K562 (cell line): ENCODE measurements around the gene HPS5.

ENCODE experiments used
- FOXA1 ChIP-seq: fragments of 450-650 bp; IDR thresholded peaks from 2 replicates; pipeline ENCODE4 v1.6.1; 2016; ENCODE audit warnings: mild to moderate bottlenecking, borderline replicate concordance
- JUND ChIP-seq, 2 experiments: IDR thresholded peaks; 2 replicates in 1 of 2; 3 replicates in 1 of 2; pipeline ENCODE4 v1.6.1; 2011; ENCODE audit warnings: borderline replicate concordance in 2 of 2, low read depth in 2 of 2, low read length in 2 of 2, improper control_type of control experiment in 1 of 2, missing biosample characterization in 1 of 2, missing genetic modification characterization in 1 of 2, missing genetic modification reagents in 1 of 2
- KDM1A ChIP-seq, 2 experiments: fragments of 450-650 bp; IDR thresholded peaks; 2 replicates each; pipeline ENCODE4 v1.6.1; 2016; ENCODE audit warnings: mild to moderate bottlenecking in 2 of 2
- RFX1 ChIP-seq: fragments of 450-650 bp; IDR thresholded peaks from 2 replicates; pipeline ENCODE4 v1.6.1; 2016; ENCODE audit warnings: mild to moderate bottlenecking, moderate library complexity
- SMAD3 ChIP-seq: fragments of 450-650 bp; formaldehyde crosslinking; conservative IDR thresholded peaks from 2 replicates; pipeline ENCODE4 v1.4.0; 2020; ENCODE audit warnings: mild to moderate bottlenecking
- SMARCA5 ChIP-seq: fragments of 450-650 bp; IDR thresholded peaks from 2 replicates; pipeline ENCODE4 v1.6.1; 2016
- SPI1 ChIP-seq: IDR thresholded peaks from 2 replicates; pipeline ENCODE4 v1.6.1; 2011; ENCODE audit warnings: low read depth, low read length, control low read depth, borderline replicate concordance
- SREBF2 ChIP-seq: sonication (generic); formaldehyde crosslinking; IDR thresholded peaks from 2 replicates; pipeline ENCODE4 v1.4.0; 2020; ENCODE audit warnings: mild to moderate bottlenecking, missing genetic modification reagents
- ZNF217 ChIP-seq: sonication (generic); formaldehyde crosslinking; IDR thresholded peaks from 2 replicates; pipeline ENCODE4 v1.8.0; 2022; ENCODE audit warnings: mild to moderate bottlenecking, missing genetic modification reagents
- TF ChIP-seq, protein P1 (sequence below), 3 experiments: IDR thresholded peaks in 2 of 3; conservative IDR thresholded peaks in 1 of 3; 2 replicates each; pipeline ENCODE4 v1.5.1; 2011 to 2012; ENCODE audit warnings: low read length in 3 of 3, mild to moderate bottlenecking in 3 of 3, control low read depth in 2 of 3, improper control_type of control experiment in 1 of 3, inconsistent platforms in 1 of 3, low read depth in 1 of 3, mixed read lengths in 1 of 3, moderate library complexity in 1 of 3; ENCODE audit not compliant: insufficient read depth in 2 of 3
- TF ChIP-seq, protein P2 (sequence below): conservative IDR thresholded peaks from 2 replicates; pipeline ENCODE4 v1.6.1; 2011; ENCODE audit warnings: low read depth, mild to moderate bottlenecking, low read length; ENCODE audit not compliant: control insufficient read depth
- TF ChIP-seq, protein P3 (sequence below): sonication (generic); formaldehyde crosslinking; IDR thresholded peaks from 2 replicates; pipeline ENCODE4 v1.8.1; 2023; ENCODE audit warnings: mild to moderate bottlenecking, missing genetic modification reagents
- TF ChIP-seq, protein P4 (sequence below): sonication (generic); formaldehyde crosslinking; IDR thresholded peaks from 2 replicates; pipeline ENCODE4 v1.8.1; 2023; ENCODE audit warnings: mild to moderate bottlenecking, missing genetic modification reagents

DNA sequence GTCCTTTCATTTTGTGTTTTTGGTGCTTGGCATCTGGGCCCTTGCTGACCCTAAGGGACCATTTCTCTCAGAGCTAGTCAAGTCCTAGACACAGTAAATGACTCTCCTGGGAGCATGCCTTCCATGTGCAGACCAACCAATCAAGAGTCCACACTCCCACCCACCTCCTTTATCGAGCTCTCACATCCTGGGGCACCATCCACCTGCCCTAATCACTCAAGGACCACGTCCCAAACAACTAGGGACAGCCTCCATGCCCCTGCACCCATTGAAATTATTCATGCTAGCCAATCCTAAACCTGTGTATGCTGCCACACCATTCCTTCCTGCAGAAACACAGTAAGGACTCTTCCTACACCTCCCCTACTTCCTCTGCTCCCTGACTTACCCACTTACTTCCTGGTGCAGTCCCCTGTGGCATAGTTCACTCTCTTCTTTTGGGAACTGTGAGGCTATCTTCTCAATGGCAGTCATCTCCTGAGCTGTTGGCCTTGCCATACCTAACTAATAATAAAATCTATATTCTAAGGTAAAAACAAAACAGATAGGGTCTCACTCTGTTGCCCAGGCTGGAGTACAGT is 67.1 kb downstream of the HPS5 start:
- TF ChIP-seq, protein P1, sequence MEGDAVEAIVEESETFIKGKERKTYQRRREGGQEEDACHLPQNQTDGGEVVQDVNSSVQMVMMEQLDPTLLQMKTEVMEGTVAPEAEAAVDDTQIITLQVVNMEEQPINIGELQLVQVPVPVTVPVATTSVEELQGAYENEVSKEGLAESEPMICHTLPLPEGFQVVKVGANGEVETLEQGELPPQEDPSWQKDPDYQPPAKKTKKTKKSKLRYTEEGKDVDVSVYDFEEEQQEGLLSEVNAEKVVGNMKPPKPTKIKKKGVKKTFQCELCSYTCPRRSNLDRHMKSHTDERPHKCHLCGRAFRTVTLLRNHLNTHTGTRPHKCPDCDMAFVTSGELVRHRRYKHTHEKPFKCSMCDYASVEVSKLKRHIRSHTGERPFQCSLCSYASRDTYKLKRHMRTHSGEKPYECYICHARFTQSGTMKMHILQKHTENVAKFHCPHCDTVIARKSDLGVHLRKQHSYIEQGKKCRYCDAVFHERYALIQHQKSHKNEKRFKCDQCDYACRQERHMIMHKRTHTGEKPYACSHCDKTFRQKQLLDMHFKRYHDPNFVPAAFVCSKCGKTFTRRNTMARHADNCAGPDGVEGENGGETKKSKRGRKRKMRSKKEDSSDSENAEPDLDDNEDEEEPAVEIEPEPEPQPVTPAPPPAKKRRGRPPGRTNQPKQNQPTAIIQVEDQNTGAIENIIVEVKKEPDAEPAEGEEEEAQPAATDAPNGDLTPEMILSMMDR (IDR thresholded peaks at IDR 0.05 in 2 of 3, conservative IDR thresholded peaks at IDR 0.05 in 1 of 3; ENCODE audit: insufficient read depth in 2 of 3, low read depth in 1 of 3, low read length in 3 of 3): no peak
- no peak for TF ChIP-seq FOXA1
- TF ChIP-seq SMAD3 (CRISPR knock-in tag): no peak
- TF ChIP-seq ZNF217: no peak
- TF ChIP-seq JUND (IDR thresholded peaks at IDR 0.05; ENCODE audit: borderline replicate concordance, low read depth, low read length): no peak
- no peak for TF ChIP-seq JUND (tag; IDR thresholded peaks at IDR 0.05; ENCODE audit: borderline replicate concordance, low read depth, low read length)
- TF ChIP-seq, protein P2, sequence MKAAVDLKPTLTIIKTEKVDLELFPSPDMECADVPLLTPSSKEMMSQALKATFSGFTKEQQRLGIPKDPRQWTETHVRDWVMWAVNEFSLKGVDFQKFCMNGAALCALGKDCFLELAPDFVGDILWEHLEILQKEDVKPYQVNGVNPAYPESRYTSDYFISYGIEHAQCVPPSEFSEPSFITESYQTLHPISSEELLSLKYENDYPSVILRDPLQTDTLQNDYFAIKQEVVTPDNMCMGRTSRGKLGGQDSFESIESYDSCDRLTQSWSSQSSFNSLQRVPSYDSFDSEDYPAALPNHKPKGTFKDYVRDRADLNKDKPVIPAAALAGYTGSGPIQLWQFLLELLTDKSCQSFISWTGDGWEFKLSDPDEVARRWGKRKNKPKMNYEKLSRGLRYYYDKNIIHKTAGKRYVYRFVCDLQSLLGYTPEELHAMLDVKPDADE: no peak
- no peak for TF ChIP-seq KDM1A (IDR thresholded peaks at IDR 0.05)
- no peak for TF ChIP-seq SREBF2 (CRISPR knock-in tag)
- TF ChIP-seq RFX1: no peak
- TF ChIP-seq SMARCA5: no peak
- TF ChIP-seq, protein P3, sequence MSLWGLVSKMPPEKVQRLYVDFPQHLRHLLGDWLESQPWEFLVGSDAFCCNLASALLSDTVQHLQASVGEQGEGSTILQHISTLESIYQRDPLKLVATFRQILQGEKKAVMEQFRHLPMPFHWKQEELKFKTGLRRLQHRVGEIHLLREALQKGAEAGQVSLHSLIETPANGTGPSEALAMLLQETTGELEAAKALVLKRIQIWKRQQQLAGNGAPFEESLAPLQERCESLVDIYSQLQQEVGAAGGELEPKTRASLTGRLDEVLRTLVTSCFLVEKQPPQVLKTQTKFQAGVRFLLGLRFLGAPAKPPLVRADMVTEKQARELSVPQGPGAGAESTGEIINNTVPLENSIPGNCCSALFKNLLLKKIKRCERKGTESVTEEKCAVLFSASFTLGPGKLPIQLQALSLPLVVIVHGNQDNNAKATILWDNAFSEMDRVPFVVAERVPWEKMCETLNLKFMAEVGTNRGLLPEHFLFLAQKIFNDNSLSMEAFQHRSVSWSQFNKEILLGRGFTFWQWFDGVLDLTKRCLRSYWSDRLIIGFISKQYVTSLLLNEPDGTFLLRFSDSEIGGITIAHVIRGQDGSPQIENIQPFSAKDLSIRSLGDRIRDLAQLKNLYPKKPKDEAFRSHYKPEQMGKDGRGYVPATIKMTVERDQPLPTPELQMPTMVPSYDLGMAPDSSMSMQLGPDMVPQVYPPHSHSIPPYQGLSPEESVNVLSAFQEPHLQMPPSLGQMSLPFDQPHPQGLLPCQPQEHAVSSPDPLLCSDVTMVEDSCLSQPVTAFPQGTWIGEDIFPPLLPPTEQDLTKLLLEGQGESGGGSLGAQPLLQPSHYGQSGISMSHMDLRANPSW: no peak
- TF ChIP-seq, protein P4, sequence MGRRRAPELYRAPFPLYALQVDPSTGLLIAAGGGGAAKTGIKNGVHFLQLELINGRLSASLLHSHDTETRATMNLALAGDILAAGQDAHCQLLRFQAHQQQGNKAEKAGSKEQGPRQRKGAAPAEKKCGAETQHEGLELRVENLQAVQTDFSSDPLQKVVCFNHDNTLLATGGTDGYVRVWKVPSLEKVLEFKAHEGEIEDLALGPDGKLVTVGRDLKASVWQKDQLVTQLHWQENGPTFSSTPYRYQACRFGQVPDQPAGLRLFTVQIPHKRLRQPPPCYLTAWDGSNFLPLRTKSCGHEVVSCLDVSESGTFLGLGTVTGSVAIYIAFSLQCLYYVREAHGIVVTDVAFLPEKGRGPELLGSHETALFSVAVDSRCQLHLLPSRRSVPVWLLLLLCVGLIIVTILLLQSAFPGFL (CRISPR knock-in tag): no peak
- TF ChIP-seq SPI1: no peak
